Prostate gland (tissue), 2 donors: ENCODE results near the gene RBMX2.
"Not testable (repeated sequence)": the region's sequence is repeated elsewhere in the genome, so short reads cannot be mapped to it uniquely, and the experiment has no call there.

Experiments
- CTCF ChIP-seq, 4 experiments: fragments of 200-600 bp in 2 of 4; fragments of 450-650 bp in 2 of 4; sonication (generic) in 2 of 4; IDR thresholded peaks; 1 replicate in 3 of 4; 2 replicates in 1 of 4; pipeline ENCODE4 v1.5.1; 2016 to 2019; ENCODE audit warnings: antibody characterized with exemption in 4 of 4, mild to moderate bottlenecking in 2 of 4, moderate library complexity in 2 of 4
- POLR2A ChIP-seq: fragments of 450-650 bp; IDR thresholded peaks from one replicate; pipeline ENCODE4 v1.6.1; 2016; ENCODE audit warnings: antibody characterized with exemption, mild to moderate bottlenecking
- POLR2AphosphoS5 ChIP-seq: sonication (generic); formaldehyde crosslinking; IDR thresholded peaks from one replicate; pipeline ENCODE4 v1.6.1; 2017; ENCODE audit warnings: antibody characterized with exemption

- not testable (repeated sequence) for TF ChIP-seq POLR2AphosphoS5; CTCF (IDR thresholded peaks at IDR 0.05); POLR2A
Observed at GRCh38 chrX:130437996-130438395, 36.2 kb downstream of the RBMX2 start.
